Activated CD4-positive, alpha-beta T cell treated with anti-CD3 and anti-CD28 coated beads, Interleukin-2, amount 10 ng/mL, durations not matched to agents 7 days and 5 days (primary cell): Measurements from ENCODE around the gene MAPKBP1. TPM values are rescaled to one million over a fixed set of nuclear protein-coding genes. Genes with fewer than 3 reads are reported as not detected.

Experiments
- CTCF ChIA-PET: fragments of 350-600 bp; sonication (Branson Sonifier 250); formaldehyde crosslinking; loops from one replicate; lab custom pipeline; 2021; ENCODE audit warnings: antibody characterized with exemption; lab: Charles Lee
- POLR2A ChIA-PET: fragments of 350-600 bp; sonication (Branson Sonifier 250); formaldehyde crosslinking; loops from one replicate; lab custom pipeline; 2021; ENCODE audit warnings: antibody characterized with exemption; lab: Charles Lee
- DNase-seq: peaks from one replicate; pipeline ENCODE4 v3.0.0-alpha.2; 2020
- H3K27ac Mint-ChIP-seq: one replicate; pipeline ENCODE4 v1.8.0; 2021; ENCODE audit warnings: mild to moderate bottlenecking, moderate library complexity, mixed read lengths
- H3K27me3 Mint-ChIP-seq: one replicate; pipeline ENCODE4 v1.8.0; 2021; ENCODE audit warnings: mixed read lengths
- H3K36me3 Mint-ChIP-seq: one replicate; pipeline ENCODE4 v1.8.0; 2021; ENCODE audit warnings: low read depth, mixed read lengths
- H3K4me1 Mint-ChIP-seq: one replicate; pipeline ENCODE4 v1.8.0; 2021; ENCODE audit warnings: mixed read lengths
- H3K4me3 Mint-ChIP-seq: one replicate; pipeline ENCODE4 v1.8.0; 2021; ENCODE audit warnings: mild to moderate bottlenecking, moderate library complexity, mixed read lengths
- H3K9me3 Mint-ChIP-seq: one replicate; pipeline ENCODE4 v1.8.0; 2021; ENCODE audit warnings: mixed read lengths
- total RNA-seq, 2 experiments: library from RNA; stranded (reverse); gene quantifications; one replicate each; pipeline ENCODE4 v1.2.3, GENCODE V29; 2021

MAPKBP1 gene
- total RNA-seq, 2 experiments from 2014 or later: 29.8 to 31.2 TPM

DNA sequence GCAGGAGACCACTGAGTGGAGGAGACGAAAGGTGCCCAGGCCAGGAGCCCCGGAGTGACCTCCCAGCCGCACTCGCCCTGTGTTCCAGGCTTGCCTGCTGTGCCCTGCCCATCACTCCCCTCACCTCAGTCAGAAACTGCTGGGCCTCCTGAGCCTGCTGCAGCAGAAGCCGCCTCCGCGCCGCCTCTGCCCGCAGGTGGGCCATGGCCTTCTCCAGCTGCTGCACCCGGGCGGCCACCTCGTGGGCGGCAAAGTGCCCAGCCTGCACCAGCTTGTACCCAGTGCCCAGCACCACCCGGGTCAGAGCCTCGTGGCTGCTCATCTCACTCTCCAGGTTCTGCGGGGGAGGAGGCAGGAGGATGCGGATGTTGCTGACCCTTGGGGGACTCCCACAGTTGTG lies 82.0 kb downstream of the MAPKBP1 start:
- POLR2A ChIA-PET: no interaction called here
- CTCF ChIA-PET: interaction anchor here (1.0 to 1.8 kb wide), 2 partner anchors 80 to 94 kb away, joined by 3 read pairs; no protein-coding TSS in a partner anchor
- no peak for DNase-seq
- H3K27ac Mint-ChIP-seq: no peak overlapping the region
- H3K36me3 Mint-ChIP-seq: no peaks in the 10 kb centered on the region
- no peaks in the 10 kb centered on the region for H3K9me3 Mint-ChIP-seq
- no peaks in the 10 kb centered on the region for H3K27me3 Mint-ChIP-seq
- no peak overlapping the region for H3K4me3 Mint-ChIP-seq
- peaks cover 9% of the 10 kb centered on the region for H3K4me1 Mint-ChIP-seq

DNA sequence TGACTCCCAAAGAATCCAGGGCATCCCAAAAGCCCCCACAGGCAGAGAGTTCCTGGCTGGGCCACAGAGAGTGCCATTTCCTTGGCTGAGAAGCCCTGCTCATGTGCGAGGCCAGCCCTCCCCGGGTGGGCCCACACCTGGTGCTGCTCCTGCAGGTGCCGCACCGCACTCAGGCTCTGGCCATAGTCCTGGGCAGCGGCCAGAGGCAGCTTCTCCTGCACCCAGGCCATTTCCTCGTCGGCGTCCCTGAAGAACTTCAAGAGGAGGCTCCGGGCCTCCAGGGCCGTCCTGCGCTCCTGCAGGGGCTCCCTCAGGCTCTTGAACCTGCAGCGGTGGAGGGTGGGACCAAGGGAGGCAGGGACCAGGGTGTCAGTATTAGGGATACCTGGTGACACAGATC lies 82.4 kb downstream of the MAPKBP1 start:
- H3K36me3 Mint-ChIP-seq: no peaks in the 10 kb centered on the region
- H3K9me3 Mint-ChIP-seq: no peaks in the 10 kb centered on the region
- H3K4me3 Mint-ChIP-seq: no peak overlapping the region
- no peak for DNase-seq
- ChIA-PET POLR2A (no interaction called here), CTCF (interaction anchor here (1.0 to 1.8 kb wide), 3 partner anchors 19 to 93 kb away, joined by 3 read pairs; no protein-coding TSS in a partner anchor)
- no peak overlapping the region for H3K27ac Mint-ChIP-seq
- H3K27me3 Mint-ChIP-seq: no peaks in the 10 kb centered on the region
- peaks cover 9% of the 10 kb centered on the region for H3K4me1 Mint-ChIP-seq

DNA sequence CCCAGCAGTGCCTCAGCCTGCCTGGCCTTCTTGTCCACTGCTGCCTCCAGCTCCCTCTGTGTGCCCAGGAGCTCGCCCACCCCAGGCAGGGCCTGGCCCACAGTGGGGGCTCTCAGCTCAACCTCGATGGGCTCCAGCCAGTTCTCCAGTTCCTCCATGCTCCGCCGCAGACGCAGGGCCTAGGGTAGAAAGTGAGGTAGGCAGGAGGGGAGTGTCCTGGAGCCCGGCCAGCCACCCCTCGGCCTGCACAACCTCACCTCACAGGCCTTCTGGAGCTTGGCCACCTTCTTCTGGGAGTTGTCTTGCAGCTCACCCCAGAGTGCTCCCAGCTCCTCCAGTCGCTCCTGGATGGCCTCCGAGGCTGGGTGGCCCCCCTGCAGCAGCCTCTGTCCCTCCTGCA lies 83.0 kb downstream of the MAPKBP1 start:
- no peaks in the 10 kb centered on the region for H3K27me3 Mint-ChIP-seq
- POLR2A ChIA-PET: no interaction called here
- H3K27ac Mint-ChIP-seq: peak overlapping the region; percentile 36
- H3K4me1 Mint-ChIP-seq: peaks cover 9% of the 10 kb centered on the region
- H3K9me3 Mint-ChIP-seq: no peaks in the 10 kb centered on the region
- H3K4me3 Mint-ChIP-seq: no peak overlapping the region
- H3K36me3 Mint-ChIP-seq: no peaks in the 10 kb centered on the region
- no peak for DNase-seq
- CTCF ChIA-PET: interaction anchor here (1.4 to 1.8 kb wide), 3 partner anchors 13 to 93 kb away, joined by 3 to 4 read pairs (median 3); no protein-coding TSS in a partner anchor

DNA sequence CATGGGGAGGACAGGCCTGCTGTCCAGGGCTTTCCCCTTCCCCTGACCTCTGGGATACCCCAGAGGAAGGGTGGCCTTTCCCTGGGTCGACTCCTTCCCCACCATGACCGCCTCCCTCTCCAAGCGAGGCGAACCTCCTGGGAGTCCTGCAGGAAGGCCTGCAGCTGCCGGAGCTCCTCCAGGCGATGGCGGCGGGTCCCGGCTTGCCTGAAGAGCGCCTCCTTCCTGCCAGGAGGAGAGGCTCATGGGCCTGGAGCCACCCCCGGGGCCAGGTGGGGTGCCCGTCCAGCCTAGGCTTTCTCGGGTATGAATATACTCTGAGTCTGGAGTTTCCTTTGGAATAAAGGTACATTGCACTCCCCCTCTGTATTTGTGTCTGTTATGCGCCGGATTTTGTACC lies 84.5 kb downstream of the MAPKBP1 start:
- DNase-seq: no peak
- Mint-ChIP-seq H3K4me3 (no peak overlapping the region), H3K27ac (no peak overlapping the region), H3K27me3 (no peaks in the 10 kb centered on the region), H3K36me3 (no peaks in the 10 kb centered on the region), H3K4me1 (peaks cover 12% of the 10 kb centered on the region), H3K9me3 (no peaks in the 10 kb centered on the region)
- ChIA-PET POLR2A (no interaction called here), CTCF (interaction anchor here (1.2 to 1.5 kb wide), 3 partner anchors 11 to 85 kb away, joined by 3 to 6 read pairs (median 4); partner anchors contain the start of gene MAPKBP1)

DNA sequence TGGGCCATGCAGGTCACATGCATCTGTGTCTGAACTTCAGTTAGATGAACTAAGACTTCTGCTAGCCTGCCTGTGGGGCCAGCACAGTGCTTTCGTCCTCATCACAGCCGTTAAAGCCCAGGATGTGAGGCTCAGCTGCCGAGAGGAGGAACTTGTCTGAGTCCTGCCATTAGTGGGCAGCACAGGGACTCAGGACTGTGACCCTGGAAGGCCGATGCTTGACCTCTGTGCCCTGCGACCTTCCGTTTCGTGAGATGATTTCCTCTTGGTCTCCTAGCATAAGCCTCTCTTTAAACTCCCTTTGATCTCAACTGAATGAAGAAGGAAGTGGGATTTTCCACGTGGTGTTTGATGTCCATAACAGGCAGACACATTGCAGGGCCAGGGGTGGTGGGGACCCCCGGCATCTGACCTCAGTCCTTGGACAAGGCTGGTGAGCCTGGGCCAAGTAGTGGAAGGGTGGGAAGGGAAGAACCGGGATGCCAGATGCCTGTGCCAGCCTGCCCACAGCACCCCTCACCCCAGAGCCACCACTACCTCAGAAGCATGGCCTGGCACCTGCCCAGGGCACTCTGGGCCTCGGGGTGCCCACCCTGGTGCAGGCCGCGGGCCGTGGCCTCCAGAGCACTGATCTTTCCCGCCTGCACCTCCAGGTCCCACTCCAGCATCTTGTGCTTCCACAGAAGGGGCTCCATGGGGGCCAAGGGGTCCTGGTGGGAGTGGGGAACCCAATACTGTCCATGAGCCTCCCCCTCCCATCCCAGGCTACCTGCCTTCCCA lies 86.0 kb downstream of the MAPKBP1 start:
- Mint-ChIP-seq H3K9me3 (no peaks in the 10 kb centered on the region), H3K36me3 (no peaks in the 10 kb centered on the region), H3K4me3 (no peak overlapping the region), H3K4me1 (peaks cover 12% of the 10 kb centered on the region), H3K27me3 (no peaks in the 10 kb centered on the region), H3K27ac (no peak overlapping the region)
- no peak for DNase-seq
- CTCF ChIA-PET: interaction anchor here (1.3 to 1.5 kb wide), 2 partner anchors 8 to 10 kb away, joined by 3 to 6 read pairs; no protein-coding TSS in a partner anchor
- POLR2A ChIA-PET: no interaction called here

DNA sequence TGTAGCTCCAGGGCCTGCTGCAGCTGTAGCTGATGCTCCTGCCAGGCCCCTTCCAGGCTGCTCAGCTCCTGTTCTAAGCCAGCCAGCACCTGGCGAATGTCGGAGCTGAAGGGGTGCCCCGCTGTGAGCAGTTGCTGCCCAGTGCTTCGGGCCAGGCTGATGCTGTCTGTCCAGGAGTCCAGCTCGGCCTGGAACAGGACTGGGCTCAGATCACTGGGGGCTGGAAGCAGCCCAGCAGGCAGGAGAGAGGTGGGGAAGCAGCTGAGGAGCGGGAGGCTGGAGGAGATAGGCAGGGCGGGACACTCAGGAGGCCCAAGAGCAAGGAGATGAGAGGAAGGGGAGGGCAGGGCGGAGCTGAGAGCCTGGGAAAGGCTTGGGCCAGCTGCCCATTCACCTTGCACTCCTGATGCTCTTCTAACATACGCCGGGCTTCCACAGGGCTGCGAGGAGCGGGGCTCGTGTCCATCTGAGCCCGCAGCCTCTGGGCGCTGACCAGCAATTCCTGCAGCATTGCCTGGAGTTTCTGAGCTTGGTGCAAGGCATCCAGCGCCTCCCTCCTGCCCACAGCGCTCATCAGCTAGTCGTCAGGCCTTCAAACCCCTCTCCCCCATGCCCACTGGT lies 87.6 kb downstream of the MAPKBP1 start:
- DNase-seq: no peak
- Mint-ChIP-seq H3K4me1 (peaks cover 12% of the 10 kb centered on the region), H3K9me3 (no peaks in the 10 kb centered on the region), H3K27ac (no peak overlapping the region), H3K4me3 (no peak overlapping the region), H3K36me3 (no peaks in the 10 kb centered on the region), H3K27me3 (no peaks in the 10 kb centered on the region)
- CTCF ChIA-PET: interaction anchor here (0.5 to 1.9 kb wide), 7 partner anchors 12 to 488 kb away, joined by 3 to 6 read pairs (median 4); no protein-coding TSS in a partner anchor
- POLR2A ChIA-PET: no interaction called here

DNA sequence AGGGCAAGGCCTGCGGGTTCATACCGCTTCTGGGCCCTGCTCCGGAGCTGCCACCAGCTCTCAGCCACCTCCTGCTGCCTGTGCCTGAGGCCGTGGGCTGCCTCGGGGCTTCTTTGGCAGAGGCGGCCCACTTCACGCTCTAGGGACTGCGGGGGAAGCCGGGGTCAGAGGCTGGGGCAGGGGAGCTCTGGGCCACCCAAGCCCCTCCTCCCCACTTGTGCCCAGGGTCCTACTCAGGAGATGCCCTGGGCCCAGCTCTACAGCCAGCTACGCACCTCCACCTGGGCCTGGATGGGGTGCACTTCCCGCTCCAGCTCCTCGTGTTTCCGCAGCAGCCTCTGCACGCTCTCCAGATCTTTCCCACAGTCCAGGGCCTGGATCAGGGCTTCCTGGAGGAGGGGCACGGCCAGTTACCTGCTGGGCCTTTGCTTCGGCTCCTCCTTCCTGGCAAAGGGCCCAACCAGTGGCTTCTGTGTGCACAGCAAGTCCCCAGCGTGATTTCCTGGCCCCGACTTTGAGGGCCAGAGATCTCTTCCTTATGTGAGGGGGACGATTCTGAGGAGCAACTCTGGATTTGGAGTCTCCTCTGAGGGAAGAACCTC lies 88.3 kb downstream of the MAPKBP1 start:
- DNase-seq: no peak
- Mint-ChIP-seq H3K4me1 (peaks cover 12% of the 10 kb centered on the region), H3K4me3 (no peak overlapping the region), H3K36me3 (no peaks in the 10 kb centered on the region), H3K27ac (peak overlapping the region; percentile 11), H3K27me3 (no peaks in the 10 kb centered on the region), H3K9me3 (no peaks in the 10 kb centered on the region)
- ChIA-PET CTCF (interaction anchor here (0.6 to 1.9 kb wide), 5 partner anchors 11 to 52 kb away, joined by 3 to 6 read pairs (median 4); no protein-coding TSS in a partner anchor), POLR2A (no interaction called here)

DNA sequence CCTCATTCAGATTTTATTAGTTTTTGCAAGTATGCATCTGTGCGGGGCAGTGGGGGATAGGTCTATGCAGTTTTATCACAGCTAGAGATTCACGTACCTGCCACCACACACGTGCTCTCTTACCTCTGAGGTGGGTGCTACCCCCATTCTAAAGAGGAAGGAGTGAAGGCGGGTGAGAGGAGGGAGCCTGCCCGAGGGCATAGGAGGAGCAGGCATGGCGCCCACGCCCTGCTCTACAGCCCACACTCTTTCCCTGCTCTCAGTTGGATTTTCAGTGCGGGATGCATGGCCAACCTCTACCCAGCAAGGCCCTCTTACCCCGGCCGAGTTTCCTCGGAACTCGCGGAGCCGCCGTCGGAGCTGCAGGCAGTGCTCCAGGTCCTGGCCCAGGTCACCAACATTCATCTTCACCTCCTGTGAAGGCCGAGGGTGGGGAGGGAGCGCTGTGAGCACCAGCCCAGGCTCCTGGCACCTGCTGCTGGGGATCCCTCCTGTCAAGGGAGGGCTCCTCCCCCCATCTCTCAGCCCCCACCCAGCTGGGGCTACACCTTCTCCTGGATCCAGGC lies 91.3 kb downstream of the MAPKBP1 start:
- no peaks in the 10 kb centered on the region for H3K27me3 Mint-ChIP-seq

DNA sequence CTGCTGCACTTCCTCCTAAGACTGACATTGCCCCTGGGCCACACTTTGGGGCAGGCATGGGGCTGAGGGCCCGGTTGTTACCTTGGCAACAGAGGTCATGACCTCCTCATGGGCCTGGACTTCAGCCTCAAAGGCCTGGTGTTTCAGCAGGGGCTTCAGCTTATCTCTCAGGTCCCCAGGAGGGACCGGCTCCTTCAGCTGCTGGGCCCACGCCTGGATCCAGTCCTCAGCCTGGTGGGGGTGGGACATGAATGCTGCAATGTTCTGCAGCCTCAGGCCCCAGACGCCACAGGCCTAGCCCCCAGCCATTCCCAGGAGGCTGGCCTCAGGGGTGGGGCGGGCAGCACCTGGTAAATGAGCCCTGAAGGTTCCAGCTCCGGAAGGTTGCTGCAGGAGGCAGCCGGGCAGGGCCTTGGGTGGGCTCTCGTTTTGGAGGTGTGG lies 92.0 kb downstream of the MAPKBP1 start:
- H3K4me3 Mint-ChIP-seq: no peak overlapping the region
- peaks cover 12% of the 10 kb centered on the region for H3K4me1 Mint-ChIP-seq
- ChIA-PET POLR2A (no interaction called here), CTCF (no interaction called here)
- H3K27me3 Mint-ChIP-seq: no peaks in the 10 kb centered on the region
- H3K27ac Mint-ChIP-seq: no peak overlapping the region
- no peak for DNase-seq
- H3K36me3 Mint-ChIP-seq: no peaks in the 10 kb centered on the region
- H3K9me3 Mint-ChIP-seq: no peaks in the 10 kb centered on the region

More for the DNA sequence above, 91.3 kb downstream of the MAPKBP1 start:
- ChIA-PET POLR2A (no interaction called here), CTCF (interaction anchor here (1.0 to 1.5 kb wide), 2 partner anchors 13 to 16 kb away, joined by 3 to 5 read pairs; no protein-coding TSS in a partner anchor)
- Mint-ChIP-seq H3K27ac (no peak overlapping the region), H3K36me3 (no peaks in the 10 kb centered on the region), H3K9me3 (no peaks in the 10 kb centered on the region), H3K4me1 (peaks cover 7% of the 10 kb centered on the region), H3K4me3 (no peak overlapping the region)
- DNase-seq: no peak

DNA sequence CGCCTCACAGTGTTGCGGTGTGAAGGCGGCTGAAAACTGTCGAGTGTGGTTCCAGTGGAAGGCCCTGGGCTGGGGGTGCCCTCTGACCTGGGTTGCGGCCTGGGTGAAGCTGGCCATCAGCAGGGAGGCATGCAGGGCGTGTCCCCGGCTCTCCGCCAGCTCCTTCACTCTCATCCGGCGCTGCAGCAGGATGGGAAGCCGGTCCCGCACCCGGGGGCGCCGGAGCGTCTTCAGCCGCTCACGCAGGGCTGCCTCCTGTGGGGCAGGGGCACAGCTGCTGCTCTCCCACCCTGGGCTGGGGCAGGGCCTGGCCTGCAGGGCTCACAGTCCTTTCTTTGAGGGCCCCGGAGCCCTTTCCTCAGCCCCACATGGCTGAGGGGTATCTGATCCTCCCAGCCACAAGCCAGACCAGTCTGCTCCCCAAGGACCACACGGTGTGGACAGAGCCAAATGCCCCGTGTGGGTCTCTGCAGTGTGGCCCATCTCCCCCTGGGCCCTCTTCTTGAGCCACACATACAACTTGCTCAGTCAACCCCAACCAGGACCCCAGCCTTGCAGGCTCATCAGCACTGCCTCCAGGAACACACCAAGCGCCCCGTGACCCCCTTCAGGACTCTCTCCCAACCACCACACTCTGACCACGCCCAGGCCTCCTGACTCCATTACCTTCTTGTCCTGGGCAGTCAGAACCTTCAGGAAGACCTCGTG lies 92.7 kb downstream of the MAPKBP1 start:
- Mint-ChIP-seq H3K9me3 (no peaks in the 10 kb centered on the region), H3K4me3 (no peak overlapping the region), H3K27me3 (no peaks in the 10 kb centered on the region), H3K4me1 (peaks cover 15% of the 10 kb centered on the region), H3K27ac (peak overlapping the region; percentile 26), H3K36me3 (no peaks in the 10 kb centered on the region)
- ChIA-PET POLR2A (no interaction called here), CTCF (no interaction called here)
- no peak for DNase-seq

DNA sequence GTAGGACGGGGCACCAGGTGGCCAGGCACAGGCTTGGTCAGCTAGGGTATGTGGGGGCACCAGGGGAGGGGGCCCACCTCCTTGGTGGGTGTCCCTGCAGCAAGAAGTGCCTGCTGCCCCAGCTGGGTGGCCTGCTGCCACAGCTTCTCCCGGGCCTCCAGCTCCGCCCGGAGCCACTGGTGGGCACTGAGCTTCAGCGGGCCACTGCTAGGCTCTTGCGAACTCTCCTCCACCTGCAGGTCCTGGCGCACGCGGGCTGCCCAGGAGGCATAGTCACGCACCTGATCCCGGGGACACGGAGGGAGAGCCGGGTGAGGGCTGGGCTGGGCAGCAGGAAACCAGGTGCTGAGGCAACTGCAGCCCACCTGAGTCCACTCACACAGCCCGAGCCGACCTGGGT lies 94.0 kb downstream of the MAPKBP1 start:
- H3K36me3 Mint-ChIP-seq: no peaks in the 10 kb centered on the region
- H3K9me3 Mint-ChIP-seq: no peaks in the 10 kb centered on the region
- no peak overlapping the region for H3K4me3 Mint-ChIP-seq
- peaks cover 12% of the 10 kb centered on the region for H3K4me1 Mint-ChIP-seq
- CTCF ChIA-PET: interaction anchor here (1.0 to 2.2 kb wide), 3 partner anchors 15 to 94 kb away, joined by 3 to 9 read pairs (median 3); partner anchors contain the start of gene MAPKBP1
- no peak overlapping the region for H3K27ac Mint-ChIP-seq
- POLR2A ChIA-PET: interaction anchor here (0.5 kb wide), 1 partner anchor 527 kb away, joined by 6 read pairs; no protein-coding TSS in a partner anchor
- DNase-seq: no peak
- H3K27me3 Mint-ChIP-seq: no peaks in the 10 kb centered on the region
